HG03460 (cell line): ENCODE results near the gene RXFP4.

Experiments used
- ATAC-seq: cut with Tn5 transposase; IDR thresholded peaks from one replicate; pipeline ENCODE4 v1.9.1; 2021; ENCODE audit not compliant: unreplicated experiment

Gene RXFP4

DNA sequence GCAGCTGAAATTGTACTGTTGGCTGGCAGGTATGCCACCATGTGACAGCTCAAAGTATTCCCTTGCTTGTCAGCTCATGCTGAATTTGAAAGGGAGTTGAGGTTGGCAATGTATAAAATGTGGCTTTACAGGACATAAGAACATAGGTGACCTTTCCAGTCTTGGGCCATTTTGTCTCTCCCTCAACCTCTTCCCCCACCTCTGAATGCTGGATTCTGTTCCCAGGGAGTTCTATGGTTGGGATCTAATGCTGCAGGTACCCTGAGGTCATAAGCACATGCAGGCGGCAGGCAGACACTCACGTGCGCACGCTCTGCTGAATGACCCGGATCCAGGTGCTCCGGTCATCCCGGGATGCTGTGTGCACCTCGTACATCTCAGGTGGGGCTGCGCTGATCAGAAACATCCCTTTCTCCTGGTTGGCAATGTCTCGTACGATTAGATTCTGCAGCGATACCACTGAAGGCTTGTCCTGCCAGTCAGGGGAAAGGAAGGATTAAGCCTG, 16.0 kb downstream of the RXFP4 start:
- no peak for ATAC-seq

DNA sequence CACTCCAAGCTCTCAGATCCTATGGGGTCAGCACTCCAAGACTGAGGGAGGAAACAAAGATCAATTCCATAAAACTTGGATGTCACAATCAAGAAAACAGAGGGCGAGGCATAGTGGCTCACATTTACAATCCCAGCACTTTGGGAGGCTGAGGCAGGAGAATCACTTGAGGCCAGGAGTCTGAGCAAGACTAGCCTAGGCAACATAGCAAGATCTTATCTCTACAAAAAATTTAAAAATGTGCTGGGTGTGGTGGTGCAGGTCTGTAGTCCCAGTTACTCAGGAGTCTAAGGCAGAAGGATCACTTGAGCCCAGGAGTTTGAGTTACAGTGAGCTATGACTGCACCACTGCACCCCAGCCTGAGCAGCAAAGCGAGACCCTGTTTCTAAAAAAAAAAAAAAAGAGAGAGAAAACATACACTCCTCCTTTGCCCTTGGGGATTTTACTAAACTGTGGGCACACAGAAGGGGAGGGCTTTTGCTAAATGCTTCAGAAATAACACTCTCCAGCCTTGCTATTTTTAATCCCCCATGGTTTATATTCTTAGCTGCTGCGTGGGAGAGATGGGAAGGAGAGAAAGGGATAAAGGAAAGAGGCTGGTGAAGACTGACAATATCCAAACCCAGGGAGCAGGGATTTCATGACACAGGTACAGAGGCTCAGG, 18.8 kb downstream of the RXFP4 start:
- no peak for ATAC-seq

DNA sequence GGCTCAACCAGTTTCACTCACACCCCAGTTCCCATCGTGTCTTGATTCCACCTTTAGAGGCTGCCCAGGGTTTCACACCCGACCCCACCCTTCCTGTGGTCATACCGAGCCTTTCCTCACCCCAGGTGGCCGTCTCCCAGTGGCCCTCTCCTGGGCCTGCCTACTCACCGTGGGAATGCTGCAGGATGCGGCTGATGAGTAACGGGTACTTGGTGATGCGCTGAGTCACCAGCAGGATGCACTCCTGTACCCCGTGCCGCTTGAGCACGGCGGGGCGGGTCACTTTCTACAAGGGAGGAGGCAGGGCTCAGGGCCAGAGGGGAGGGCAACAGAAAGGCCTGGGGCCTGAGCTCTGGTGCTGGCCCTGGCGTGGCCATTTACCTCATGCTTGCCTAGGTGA, 20.5 kb downstream of the RXFP4 start:
- ATAC-seq, result no peak

DNA sequence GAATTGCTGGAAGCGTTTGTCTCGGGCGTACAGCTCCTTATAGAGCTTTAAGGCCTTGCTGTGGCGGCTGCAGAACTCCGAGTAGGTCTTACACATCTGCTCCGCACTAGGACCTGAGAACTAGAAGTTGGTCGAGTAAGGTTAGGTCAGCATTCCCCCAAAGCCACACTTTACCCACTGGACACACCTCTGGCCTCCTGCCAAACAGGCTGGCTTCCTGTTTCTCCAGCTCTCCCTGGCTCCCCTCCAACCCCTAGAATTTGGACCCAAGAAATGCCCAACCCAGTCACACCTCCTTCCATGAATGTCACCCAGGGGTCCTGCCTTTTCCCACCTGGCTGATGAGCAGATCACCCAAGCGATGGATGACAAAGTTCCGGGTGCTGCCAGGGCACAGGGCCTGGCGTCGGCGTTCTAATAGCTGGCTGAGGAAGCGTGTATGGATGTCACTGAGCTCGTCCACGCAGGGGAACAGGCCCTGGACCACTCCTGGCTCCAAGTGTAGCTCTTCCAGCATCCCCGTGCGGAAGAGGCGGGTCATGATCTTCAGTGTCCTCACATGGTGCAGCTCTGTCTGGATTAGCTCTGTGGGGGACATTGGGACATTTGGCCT, 21.3 kb downstream of the RXFP4 start:
- no peak for ATAC-seq

DNA sequence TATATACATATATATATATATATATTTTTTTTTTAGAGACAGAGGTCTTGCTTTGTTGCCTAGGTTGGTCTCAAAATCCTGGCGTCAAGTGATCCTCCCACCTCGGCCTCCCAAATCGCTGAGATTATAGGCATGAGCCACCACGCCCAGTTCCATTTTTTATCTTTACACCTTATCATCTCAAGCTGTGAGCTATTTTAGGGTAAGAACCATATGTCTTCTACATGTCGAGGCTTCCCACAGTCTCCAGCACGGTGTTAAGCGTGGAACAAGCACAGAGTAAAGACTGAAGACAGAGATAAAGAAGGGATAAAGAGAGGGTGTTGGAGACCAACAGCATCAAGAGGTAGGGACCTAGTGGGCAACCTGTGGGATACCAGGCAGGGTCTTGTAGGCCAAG, 22.8 kb downstream of the RXFP4 start:
- no peak for ATAC-seq

DNA sequence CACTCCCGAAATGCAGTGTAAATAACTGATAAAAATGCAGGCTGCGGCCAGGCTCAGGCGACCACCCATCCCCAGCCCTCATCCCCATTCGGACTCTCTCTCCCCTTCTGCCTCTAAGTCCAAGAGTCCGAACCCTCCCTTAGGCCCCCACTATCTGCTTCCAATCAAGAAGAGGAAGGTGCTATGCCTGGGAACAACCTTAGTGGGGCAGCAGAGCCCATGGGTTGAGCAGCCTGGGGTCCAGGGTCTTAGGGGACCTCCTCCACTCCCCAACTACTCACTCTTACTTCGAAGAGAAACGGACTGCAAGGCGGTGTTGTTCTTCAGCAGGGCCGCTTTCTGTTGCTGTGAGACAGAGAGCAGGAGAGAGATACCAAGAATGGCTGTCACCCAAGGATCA, 24.7 kb downstream of the RXFP4 start:
- ATAC-seq, result no peak

DNA sequence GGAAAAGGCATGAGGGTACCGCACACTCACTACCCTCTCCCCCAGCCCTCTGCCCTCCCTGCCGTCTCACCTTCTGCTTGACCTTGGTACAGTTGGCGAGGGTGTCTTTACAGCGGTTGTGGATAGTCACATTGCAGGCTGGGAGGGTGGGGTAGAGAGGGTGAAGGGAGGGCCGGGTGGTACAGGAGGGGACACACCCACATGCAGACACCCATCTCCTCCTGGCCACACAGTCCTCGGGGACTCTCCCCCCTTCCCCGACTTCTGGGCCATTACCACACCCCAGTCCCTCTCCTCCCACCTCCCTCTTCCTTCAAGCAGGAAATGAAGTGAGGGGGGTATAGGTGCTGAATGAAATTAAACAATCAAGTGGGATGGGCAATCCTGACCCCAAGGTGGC, 25.3 kb downstream of the RXFP4 start:
- no peak for ATAC-seq

DNA sequence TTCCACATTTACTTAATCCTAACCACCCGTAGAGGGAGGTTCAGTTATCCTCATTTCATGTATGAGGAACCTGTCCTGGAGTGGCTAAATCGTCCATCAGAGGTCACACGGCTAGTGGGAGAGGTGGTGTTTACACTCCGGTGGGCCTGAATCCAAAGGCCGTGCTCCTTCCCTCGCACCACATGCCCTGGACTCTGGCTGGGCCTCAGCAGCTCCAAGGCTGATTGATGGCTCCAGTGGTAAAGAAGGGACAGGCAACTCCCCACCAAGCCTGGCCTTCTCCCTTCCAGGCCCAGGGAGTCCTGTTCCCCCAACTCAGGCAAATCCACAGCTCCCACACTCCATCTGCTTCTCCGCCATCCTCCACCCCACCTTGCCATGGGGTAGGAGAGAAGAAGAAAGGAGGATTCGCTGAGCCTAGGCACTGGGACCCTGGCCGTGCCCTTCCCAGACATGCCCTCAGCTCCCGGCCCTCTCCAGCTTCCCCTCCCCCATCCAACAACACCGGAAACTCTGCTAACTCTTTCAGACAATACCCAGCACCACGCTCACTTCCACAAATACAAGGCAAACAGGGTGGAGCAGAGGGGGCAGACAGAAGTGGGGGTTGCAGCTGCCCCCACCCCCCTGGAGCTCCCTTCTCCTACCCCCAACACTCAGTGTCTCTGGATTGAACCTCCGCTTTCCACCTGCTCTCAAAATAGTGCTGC, 26.1 kb downstream of the RXFP4 start:
- no peak for ATAC-seq

DNA sequence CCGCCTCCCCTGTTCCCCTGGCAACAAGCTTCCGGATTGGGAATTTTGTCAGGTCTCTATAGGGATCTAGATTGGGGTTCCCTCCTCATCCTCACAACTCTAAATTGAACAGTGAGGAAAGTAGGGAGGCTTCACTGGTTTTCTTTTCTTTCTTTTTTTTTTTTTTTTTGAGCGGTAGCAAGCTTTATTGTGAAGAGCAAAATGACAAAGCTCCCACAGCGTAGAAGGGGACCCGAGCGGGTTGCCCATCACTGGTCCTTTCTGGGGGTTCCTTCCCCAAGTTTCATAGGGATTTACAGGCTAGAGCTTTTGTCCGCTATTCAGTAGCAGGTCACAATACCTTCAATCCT, 26.6 kb downstream of the RXFP4 start:
- ATAC-seq, result no peak

DNA sequence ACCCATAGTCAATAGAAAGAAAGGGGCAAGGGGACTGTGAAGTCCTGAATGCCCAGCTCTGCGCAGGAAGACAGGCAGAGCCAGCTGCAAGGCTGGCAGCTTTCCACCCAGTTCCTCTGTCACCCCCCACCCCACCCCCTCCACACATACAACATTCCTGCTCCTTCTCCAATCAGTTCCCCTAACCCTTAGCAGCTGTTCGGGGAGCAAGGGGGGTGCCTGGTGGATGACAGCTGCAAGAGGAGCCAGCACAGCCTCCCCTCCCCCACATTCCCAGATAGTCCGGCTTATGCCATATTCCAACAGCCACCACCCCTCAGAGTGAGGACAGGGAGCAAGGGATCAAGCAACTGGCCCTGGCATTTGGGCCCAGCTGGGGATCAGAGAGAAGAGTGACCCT, 27.2 kb downstream of the RXFP4 start:
- no peak for ATAC-seq

DNA sequence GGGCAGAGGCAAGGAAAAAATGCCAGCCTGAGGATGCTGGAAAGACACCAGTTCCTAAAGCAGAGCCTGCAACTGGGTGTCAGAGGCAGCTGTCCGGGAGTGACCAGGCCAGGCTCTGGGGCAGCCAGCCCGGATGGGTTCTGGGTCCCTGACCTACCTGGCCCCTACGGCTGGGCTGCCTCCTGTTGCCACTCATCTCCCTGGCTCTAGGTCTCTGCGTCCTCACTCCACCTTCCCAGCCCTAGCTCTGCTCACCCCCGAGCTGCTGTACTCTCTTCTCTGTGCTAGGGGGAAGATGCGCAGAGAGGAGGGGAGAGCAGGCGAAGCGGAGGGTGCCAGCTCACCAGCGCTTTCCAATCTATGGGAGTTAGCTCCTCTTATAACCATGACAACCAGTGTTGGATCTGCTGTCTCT, 27.9 kb downstream of the RXFP4 start:
- no peak for ATAC-seq

DNA sequence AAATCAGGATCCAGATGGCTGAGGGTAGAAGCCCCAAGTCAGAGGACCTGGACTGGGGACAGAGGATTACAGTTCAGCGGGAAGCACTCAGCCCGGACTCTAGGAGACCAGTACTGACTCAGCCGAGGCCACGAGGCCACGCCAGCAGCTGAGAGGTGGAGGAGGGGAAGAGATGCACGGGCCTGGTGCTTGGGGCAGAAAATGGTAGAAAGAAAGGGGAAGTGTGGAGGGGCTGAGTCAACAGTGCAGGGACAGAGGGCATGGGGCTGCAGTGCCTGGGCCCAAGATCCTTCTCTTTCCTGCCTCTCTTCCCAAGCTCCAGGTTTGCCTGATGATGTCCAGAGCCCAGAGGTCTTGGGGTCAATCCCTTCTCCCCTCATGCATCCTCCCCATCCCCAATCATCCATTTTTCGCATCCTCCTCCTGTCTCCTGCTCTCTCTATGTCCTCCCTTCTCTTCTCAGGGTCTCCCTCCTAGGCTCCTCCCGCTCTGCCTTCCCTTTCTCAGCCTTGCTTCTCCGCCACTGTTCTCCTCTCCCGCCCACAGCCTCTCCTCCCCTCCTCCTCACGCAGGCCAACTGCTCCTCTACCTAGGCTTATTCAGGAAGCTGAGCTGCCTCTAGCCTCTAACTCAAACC, 29.2 kb downstream of the RXFP4 start:
- peak; percentile 66 for ATAC-seq

DNA sequence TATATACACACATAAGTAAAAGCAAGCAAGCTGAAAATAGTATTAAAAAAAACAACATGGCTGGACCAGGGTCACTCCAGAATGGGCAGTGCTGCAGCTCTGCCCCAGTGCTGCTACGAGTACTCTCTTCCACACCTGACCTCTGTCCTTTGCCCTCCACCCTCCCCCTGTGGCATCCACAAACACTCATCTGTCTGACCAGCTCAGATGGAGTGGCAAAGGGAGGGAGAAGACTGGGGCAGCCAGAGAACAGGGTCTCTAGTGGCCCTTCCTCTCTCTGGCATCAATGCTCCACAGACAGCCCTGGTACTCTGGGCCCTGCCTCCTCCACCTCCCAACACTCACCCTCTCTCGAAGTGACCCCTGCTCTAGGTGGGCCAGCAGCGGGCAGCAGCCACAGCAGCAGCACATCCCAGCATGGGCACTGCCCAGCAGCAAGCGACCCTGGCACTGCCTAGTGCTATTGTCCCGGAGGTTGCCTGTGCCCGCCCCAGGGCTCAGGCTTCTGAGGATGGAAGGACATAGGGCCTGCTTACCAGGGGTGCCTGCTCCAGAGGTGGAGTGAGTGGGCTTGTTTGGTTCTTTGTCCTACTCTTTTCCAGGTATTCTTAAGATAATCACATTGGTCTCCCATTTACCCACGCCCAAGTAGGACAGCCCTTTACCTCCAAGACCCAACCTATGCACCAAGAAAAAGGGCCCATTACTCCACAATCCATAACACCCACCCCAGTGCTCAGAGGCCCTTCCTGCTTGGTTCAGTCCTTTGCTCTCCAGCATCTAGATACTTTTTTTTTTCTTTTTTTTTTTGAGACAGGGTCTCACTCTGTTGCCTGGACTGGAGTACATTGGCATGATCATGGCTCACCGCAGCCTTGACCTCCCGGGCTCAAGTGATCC, 30.7 kb downstream of the RXFP4 start:
- ATAC-seq, result no peak

DNA sequence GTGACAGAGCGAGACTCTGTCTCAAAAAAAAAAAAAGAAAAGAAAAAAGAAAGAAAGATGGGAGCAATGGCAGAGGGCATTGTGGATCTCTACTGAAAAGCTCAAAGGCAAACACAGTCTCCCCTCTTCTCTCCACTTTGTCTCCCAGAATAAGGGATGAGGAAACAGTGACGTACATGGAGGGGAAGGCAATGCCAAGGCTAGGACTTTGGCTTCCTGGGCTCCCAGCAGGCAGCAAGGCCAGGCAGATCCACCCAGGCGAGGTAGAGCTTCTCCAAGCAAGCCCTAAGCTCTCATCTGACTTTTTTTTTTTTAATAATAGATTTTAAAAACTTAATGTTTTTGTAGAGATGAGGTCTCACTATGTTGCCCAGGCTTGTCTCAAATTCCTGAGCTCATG, 32.3 kb downstream of the RXFP4 start:
- no peak for ATAC-seq

DNA sequence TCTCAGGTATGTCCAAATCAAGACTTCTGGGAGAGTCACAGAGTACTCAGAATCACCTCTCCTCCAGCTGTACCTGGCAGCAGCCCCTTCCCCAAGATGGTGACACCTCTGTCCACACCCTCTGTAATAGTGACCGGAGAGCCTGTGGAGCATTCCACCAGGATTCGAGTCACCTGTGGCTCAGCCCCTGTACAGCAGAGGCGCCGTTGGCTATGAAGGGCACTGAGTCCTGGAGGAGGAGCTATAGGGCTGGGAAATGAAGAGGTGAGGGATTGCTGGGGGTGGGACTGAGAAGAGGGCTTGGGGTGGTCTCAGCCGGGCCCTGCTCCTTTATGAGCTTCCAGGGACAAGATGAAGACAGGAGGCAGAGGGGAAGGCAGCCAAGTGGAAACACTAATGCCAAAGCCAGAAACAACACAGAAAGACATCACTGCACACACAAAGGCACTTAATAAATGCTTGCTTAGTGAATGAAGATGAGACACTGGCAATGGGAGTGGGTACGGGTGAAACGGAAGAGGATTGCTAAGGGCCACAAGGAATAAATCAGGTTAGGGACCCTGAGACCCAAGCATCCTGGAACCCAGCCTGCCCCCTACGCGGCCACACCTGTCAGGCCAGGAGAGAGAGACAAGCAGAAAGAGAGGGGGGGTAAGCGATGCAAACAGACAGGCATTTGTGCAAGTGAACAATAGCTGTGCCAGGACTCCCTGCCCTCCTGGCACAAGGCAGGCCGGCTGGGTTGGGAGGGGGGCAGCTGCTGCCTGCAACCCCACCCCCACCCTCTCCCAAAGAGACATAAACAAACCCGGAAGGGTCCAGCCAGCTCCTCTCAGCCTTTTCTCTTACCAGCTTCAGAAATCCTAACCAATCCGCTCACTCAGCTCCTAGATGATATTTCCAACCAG, 33.0 kb downstream of the RXFP4 start:
- no peak for ATAC-seq

DNA sequence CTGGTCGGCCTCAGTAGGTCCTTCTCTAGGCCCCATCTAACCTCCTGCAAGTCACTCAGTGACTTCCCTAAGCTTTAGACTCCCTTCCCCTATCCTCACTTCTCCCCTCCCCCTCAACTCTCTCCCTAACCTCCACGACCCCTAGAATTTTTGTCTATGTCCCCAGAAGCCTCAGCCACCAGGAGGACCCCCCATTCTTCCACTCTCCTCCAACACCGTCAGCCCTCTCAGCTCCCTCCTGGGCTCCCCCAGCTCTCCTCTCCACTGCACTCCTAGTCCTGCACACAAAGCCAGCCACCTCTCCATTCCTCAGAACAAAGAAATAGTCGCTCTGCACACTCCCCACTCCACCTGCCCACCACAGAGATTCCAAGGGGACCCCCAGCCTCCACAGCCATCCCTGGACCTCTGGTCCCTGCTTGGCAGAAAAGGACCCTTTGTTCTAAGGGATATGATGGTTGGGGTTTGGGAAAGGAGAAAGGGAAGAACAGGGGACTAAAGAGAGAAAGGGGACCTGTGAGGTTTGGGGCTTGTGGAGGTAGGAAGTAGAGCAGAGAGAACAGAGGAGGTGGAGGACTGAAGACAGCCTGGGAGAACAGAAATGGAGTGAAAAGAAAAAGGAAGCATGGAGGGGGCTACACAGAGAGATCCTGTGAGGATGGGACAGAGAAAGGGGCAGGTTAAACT, 34.1 kb downstream of the RXFP4 start:
- no peak for ATAC-seq

DNA sequence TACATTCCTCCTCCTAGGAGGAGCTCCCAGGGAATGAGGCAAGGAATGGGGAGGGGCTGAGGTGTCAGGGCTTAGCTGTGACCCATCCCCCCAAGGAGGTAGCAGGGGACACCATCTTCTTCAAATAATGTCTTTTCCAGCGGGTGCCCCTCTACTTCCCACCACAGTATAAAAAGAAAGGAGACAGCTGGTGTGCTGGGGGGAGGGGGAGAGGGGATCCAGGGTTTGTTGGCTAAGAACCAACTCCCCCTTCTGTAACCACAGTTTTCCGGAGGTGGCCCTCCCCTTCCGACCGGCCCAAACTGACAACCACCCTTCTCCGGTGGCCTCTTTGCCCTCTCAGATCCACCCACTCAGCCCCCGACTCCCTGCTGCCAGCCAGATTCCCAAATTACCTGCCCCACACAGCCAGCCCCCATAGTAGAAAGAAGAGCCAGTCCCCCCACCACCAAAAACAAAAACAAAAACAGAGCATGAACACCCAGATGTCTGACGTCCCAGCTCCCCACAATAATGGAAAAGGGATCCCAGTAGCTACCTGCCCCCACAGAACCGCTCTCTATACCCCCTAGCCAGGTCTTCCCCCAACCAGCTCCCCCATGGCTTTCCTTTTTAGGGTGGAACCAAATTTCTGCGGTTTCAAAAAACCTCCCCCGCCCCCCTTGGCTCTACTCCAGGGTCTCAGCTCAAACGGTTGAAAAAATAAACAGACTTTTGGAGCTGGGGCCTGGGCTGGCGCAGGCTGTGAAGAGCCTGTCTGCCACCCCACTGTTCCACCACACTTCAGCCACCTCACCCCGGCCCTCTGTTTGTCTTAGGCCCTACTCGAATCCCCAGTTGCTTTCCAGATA, 34.8 kb downstream of the RXFP4 start:
- ATAC-seq, result no peak

DNA sequence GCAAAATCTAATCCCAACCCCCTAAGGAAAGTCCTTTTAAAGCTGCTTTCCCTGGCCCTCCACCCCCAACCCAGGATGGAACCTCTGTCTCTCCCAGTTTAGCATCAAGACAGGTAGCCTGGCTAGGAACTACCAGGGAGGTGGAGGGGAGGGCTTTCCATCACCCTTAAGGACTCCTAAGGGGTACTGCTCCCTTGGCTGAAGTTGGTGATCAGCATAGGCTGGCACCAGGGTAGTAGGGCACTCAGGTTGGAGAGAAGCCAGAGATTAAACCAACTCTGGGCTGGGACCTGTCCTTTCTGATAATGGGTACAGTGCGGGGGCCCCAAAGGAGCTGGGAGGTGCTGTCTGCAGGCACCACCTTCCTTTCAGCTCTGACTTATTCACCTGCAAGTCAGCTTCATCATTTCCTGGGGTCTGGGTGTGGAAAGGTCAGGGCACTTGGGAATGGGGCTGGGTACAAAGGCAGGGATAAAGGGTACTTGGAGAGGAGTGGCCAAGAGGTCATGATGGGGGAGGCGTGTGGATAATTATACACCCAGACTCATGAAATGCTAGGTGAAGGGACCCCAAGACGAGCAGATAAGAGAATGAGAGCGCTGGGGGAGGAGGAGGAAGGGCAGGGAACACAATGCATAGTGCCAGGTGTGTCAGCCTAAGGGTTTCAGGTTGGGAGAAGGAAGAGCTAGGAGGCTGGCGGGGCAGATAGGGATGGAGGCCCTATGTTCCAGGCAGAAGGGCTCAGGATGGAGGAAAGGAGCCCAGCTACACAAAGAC, 35.7 kb downstream of the RXFP4 start:
- no peak for ATAC-seq
